Fibroblast of villous mesenchyme (primary cell): ENCODE measurements around the gene DNAJC21. TPM values are rescaled to one million over a fixed set of nuclear protein-coding genes. Genes with fewer than 3 reads are reported as not detected.
"Not testable (repeated sequence)": the region's sequence is repeated elsewhere in the genome, so short reads cannot be mapped to it uniquely, and the experiment has no call there.

ENCODE experiments used
- DNase-seq: peaks from one replicate; pipeline ENCODE4 v3.0.0-alpha.2; 2010; ENCODE audit warnings: low read depth
- H3K4me3 ChIP-seq: 2 replicates; pipeline ENCODE4 v1.5.1; 2011; ENCODE audit warnings: low read depth, mild to moderate bottlenecking, low read length
- total RNA-seq: library from RNA; depleted of rRNA; stranded (reverse); fragments of >200 nt; gene quantifications from 2 replicates; pipeline ENCODE4 v1.2.3, GENCODE V29; 2012
- TF ChIP-seq, protein P1 (sequence below): IDR thresholded peaks from 2 replicates; pipeline ENCODE4 v1.5.1; 2012; ENCODE audit warnings: low read depth, mild to moderate bottlenecking, low read length; ENCODE audit not compliant: insufficient read depth

DNAJC21 gene
- total RNA-seq, 1 donor = 44.5 TPM

DNA sequence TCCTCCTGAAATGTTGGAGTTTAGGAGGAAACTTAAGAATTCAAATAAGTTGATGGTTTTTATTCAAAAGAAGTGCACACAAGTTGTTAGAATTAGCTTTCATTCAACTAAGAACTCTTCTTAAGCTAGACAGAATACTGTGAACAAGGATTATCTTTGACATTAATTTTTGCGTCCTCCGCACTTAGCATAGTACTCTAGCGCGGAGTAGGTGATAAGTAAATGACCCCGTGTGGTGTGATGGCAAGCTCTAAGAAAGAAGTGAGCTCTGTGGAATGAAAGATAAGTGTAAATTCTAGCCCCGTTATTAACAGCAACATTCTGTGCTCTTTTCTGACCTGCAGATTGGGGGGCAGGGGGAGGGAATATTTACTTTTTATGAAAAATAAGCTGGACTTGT, 12.8 kb upstream of the DNAJC21 start:
- no peak for DNase-seq
- TF ChIP-seq, protein P1, sequence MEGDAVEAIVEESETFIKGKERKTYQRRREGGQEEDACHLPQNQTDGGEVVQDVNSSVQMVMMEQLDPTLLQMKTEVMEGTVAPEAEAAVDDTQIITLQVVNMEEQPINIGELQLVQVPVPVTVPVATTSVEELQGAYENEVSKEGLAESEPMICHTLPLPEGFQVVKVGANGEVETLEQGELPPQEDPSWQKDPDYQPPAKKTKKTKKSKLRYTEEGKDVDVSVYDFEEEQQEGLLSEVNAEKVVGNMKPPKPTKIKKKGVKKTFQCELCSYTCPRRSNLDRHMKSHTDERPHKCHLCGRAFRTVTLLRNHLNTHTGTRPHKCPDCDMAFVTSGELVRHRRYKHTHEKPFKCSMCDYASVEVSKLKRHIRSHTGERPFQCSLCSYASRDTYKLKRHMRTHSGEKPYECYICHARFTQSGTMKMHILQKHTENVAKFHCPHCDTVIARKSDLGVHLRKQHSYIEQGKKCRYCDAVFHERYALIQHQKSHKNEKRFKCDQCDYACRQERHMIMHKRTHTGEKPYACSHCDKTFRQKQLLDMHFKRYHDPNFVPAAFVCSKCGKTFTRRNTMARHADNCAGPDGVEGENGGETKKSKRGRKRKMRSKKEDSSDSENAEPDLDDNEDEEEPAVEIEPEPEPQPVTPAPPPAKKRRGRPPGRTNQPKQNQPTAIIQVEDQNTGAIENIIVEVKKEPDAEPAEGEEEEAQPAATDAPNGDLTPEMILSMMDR = no peak
- peak overlapping the region; percentile 98 for H3K4me3 ChIP-seq

DNA sequence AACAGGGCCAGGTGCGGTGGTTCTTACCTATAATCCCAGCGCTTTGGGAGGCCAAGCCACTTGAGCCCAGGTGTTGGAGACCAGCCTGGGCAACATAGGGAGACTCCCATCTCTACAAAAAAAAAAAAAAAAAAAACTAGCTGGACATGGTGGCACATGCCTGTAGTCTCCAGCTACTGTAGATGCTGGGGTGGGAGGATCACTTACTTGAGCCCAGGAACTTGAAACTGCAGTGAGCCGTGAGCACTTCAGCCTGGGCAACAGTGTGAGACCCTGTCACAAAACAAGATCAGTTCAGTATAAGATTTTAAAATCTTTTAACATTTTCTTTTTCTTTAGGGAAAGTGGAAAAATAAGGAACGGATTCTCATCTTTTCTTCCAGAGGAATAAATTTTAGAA, 11.3 kb upstream of the DNAJC21 start:
- TF ChIP-seq, protein P1 = no peak
- H3K4me3 ChIP-seq = peak overlapping the region; percentile 98
- DNase-seq = no peak

DNA sequence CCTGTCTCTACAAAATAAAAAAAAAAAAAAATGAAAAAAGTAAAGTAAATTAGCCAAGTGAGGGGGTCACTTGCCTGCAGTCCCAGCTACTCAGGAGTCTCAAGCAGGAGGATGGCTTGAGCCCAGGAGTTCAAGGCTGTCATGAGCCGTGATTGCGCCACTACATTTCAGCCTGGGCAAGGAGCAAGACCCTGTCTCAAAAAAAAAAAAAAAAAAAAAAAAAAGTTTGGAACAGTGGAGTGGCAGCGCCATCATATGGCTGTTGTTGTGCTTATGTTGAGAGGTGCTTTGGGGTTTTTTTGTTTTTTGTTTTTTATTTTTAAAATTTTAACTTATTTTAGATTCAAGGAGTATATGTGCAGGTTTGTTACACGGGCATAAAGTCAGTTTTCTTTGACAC, 10.3 kb upstream of the DNAJC21 start:
- TF ChIP-seq, protein P1 = peak; percentile 18
- H3K4me3 ChIP-seq = no peak overlapping the region
- no peak for DNase-seq

DNA sequence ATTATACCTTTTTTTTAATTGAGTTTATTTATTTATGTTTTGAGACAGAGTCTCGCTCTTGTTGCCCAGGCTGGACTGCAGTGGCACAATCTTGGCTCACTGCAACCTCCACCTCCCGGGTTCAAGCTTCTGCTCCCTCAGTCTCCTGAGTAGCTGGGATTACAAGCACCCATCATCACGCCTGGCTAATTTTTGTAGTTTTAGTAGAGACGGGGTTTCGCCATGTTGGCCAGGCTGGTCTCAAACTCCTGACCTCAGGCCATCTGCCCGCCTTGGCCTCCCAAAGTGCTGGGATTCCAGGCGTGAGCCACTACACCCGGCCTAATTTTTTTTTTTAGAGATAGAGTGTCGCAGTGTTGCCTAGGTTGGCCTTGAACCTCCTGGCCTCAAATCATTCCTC, 6.1 kb upstream of the DNAJC21 start:
- H3K4me3 ChIP-seq, DNase-seq: not testable (repeated sequence)

DNA sequence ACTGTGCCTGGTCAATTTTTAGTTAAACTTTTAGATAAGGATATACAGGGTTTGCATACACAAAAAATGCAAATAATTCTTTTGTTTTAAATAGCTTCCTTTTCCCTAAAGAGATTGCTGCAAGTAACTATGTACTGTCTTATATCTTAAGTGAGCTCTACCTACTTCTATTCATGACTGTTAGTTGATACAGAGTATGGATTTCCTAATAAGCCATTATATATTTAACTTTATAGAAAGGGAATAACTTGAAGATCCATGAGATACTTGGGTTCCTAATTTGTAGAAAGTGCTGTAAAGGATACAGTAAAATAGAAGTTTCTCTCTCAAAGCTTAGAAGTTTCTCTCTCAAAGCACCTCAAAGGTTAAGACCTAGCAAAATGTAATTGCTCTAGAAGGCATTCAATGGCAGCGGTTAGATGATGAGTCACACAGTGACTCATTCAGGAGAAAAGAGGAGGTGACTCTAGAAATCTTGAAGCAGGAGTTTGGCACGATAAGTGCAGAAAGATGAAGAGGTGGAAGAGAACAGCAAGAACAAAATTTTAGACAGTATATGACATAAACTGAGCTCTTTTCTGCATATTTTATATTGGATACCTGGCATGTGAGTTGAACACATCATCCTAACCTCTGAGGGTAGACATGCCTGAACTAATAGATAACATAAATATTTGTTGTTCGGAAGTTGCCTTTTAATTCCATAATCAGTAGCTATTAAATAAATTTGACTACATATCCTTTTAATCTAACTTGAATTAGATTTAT, 5.5 kb upstream of the DNAJC21 start:
- peak; percentile 84 for DNase-seq
- H3K4me3 ChIP-seq = no peak overlapping the region
- TF ChIP-seq, protein P1 = no peak

DNA sequence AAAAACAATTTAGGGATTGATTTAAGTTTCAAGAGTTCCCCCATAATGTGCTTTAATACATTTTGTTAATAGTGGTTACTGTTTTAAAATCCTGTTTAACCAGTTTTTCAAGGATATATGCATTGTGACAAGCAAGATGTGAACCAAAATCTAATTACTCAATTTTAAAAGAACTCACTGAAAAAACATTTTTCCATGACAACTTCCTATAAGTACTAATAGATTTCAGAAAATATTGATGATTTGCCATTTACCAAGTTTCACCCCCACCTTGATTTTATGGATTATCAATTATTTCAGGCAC, 4.9 kb upstream of the DNAJC21 start:
- no peak overlapping the region for H3K4me3 ChIP-seq
- TF ChIP-seq, protein P1 = no peak
- no peak for DNase-seq

DNA sequence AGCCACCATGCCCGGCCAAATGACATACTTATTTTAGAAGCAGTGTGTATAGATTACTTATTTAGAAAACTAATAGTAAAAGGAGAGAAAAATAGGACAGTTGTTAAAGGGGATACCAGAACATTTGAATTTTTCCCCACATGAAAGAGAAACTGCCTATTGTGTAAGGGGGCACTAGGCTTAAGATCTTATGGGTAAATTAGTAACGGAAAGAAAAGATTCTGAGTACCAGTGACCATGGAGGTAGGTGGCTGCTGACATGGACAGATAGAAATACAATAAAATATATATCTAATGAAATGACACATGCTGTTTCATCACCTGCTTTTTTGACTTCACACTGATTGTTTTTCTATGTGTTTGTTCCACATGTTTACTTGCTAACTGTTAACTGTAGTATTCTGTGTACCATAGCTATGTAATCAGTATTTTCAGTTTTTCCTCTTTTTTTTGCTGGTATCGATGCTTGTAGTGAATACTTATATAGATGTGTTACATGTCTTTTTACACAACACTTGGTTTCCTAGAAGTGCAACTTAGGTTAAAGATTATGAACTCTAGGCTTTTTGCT, 3.0 kb upstream of the DNAJC21 start:
- no peak for DNase-seq
- TF ChIP-seq, protein P1 = no peak
- no peak overlapping the region for H3K4me3 ChIP-seq
